Activated T-helper 9 cell treated with anti-CD3 and anti-CD28 coated beads, Interleukin-2, amount 50 U/mL, for 16 hours (primary cell): ENCODE data around the gene LSAMP.

ENCODE experiments used
- DNase-seq: peaks from one replicate; pipeline ENCODE4 v3.0.0-alpha.2; 2020; ENCODE audit warnings: low read depth

Gene LSAMP

GRCh38 chr3:115836944-115837343 is 608.3 kb downstream of the LSAMP start:
- DNase-seq = no peak

GRCh38 chr3:115835946-115836345 is 609.3 kb downstream of the LSAMP start:
- no peak for DNase-seq

- DNase-seq = no peak
Measured at GRCh38 chr3:115834068-115834467, 611.2 kb downstream of the LSAMP start.

DNA sequence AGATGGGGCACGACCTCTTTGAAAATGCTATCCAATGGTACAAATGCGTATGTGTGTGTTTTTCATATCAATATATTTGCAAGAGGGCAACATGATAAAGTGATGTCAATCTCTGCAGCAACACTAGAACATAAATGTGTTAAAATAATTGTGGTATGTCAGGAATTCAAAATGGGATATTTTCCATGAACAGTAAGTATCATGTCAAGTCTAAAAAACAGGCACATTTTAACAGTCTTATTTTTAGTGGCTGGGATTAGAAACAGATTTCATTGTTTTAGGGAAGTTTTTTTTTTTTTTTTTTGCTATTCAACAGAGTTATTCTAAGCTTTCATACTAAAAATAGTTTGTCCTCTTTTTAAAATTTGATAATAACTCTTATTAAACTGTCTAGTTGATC is 612.2 kb downstream of the LSAMP start:
- DNase-seq = no peak

DNA sequence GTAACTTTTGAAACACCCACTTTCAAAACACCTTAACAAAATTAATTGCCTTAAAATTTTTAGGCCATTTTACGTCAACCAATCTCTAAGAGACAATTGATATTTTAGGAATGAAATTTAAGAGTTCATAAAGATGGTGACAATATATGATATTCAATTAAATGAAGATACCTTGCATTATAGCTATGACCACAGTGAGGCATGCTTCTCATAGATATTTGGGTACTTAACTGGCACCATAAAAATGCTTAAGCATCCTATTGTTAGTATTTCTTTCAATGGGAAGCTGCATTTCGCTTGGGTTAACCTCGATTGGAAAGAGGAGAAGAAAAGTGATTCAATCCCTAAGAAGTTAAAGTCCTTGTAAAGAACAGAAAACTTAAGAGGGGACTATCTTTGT is 613.0 kb downstream of the LSAMP start:
- DNase-seq = no peak

- DNase-seq = no peak
Measured at GRCh38 chr3:115831864-115832263, 613.4 kb downstream of the LSAMP start.

GRCh38 chr3:115830764-115831395 is 614.4 kb downstream of the LSAMP start:
- DNase-seq = no peak

GRCh38 chr3:115828401-115828800 is 616.9 kb downstream of the LSAMP start:
- DNase-seq = no peak

- no peak for DNase-seq
Measured at GRCh38 chr3:115827495-115827894, 617.8 kb downstream of the LSAMP start.

GRCh38 chr3:115825046-115825445 is 620.2 kb downstream of the LSAMP start:
- no peak for DNase-seq

DNA sequence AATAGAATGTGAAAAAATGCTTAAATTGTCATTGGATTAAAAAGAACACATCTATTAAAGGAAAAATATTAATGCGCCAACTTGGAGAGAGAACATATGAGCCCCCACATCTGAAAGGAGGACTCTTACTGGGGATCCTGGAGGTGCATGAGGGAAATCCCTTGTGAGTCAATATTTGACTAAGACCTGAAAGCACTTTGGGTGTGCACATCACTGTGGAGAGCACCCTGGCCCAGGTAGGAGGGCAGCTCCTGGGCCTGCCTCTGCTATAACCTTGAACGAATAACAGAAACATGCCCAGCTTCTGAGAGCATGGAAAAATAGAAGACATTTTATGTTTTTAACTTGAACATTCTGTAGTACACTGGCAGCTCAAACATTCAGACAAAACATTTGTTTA is 622.2 kb downstream of the LSAMP start:
- no peak for DNase-seq

DNA sequence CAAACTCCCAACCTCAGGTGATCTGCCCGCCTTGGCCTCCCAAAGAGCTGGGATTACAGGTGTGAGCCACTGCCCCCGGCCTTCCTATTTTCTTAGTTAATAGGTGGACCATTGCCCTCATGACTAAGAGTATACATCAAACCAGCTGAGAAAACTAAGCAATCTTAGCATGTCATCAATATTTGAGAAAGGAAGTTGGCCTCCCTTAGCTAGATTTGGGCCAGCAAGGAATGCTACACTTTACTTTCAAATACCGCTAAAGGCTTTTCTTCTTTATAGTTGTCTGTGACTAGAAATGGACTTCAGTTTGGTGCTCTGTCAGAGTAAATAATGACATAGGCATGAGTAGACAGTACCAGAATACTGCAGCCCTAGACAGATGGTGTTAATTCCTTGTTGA is 622.7 kb downstream of the LSAMP start:
- DNase-seq = no peak

DNA sequence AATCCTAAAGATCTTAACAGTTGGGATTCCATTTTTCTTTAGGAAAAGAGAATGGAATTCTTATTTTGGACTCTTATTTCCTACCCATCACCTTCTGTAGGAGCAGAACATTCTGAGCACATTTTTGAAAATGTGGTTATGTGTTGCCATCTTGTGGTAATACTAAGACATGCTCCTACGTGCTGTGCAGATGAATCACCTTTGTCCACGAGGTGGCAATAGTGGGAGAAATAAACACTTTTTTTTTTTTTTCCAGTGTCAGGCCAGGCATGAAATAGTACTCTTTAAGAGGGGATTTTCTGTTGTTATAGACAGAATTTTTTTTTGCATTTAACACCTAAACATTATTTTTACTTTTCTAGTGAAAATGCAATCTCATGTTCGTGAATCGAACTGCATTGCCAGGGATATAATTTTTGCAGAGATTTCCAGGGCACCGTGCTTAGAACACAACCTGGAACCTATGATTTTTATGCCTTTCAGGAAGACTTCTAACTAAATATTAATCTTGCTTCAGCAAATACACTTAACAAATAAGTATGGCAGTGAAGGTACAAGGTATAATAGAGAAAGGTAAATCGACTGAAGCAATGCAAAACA is 625.4 kb downstream of the LSAMP start:
- peak; percentile 13 for DNase-seq

GRCh38 chr3:115814778-115815380 is 630.4 kb downstream of the LSAMP start:
- DNase-seq = peak; percentile 46

GRCh38 chr3:115814006-115814405 is 631.3 kb downstream of the LSAMP start:
- no peak for DNase-seq

DNA sequence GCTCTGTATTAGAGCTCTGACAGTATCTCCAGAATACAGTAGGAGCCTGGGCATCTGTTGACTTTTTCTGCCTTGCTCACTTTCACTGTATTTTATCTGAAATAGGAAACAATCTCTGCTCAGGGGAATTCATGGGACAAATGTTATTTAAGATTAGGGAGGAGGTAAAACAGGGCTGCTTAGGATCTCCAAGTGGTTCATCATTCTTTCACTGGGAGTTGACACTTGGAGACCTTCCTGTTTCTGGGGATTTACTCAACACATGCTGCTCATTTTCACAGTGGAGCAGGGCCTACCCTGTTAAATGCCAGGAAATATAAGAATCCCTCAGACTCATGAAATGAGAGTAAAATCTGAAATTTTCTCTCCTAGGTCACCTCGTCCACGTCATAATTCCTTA is 636.5 kb downstream of the LSAMP start:
- DNase-seq = no peak

DNA sequence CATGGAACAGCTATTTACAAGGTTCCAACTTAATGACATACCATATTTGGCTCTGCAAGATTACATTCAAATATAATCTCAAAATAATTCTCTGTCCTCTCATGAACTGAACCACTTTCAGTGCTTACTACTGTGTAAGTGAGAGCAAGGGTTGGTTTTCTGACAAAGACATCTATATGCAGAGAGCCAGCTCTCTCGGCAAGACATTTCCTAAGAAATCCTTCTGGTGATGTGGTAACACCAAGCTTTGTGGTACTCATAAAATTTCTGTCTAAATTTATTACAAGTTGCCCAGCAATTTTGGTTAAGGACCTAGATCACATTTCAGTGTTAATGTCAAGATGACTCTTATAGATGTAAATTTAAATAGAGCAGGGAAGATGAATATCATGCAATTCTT is 637.0 kb downstream of the LSAMP start:
- DNase-seq = no peak

GRCh38 chr3:115806501-115806900 is 638.8 kb downstream of the LSAMP start:
- DNase-seq = no peak

DNA sequence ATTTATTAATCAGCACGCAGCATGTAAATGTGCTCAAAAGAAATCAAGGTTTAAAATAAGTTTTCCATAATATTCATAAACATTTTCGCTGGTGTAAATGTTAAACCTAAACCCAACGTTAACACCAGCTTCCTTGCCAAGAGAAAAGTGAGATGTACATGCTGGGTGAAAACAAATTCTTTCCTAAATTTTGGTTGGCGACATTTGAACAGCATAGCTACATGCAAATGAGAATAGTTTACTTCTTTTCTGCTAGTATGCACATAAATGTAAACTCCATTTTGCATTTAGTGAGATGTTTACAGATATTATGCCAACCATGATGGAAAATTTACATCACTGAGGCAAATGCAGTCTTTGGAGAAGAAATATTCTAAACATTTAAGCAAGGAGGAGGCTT is 639.8 kb downstream of the LSAMP start:
- no peak for DNase-seq

- DNase-seq = no peak
Measured at GRCh38 chr3:115804713-115805119, 640.6 kb downstream of the LSAMP start.

DNA sequence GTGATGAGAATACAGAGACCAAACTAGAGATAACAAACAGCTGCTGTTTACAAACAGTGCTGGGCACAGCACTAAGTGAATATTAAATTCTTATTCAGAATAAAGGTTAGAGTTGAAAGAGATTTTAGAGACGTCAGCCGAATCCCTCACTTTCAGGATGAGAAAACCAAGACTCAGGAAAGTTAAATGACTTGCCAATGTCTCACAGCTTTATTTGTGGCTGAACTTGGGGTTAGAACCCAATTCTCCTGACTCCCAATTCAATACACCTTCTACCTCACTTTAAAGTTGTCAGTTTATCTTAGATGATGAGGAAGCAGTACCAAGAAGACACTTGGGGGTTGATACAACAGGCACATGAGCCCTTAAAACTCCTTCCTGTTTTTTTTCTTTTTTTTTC is 641.1 kb downstream of the LSAMP start:
- DNase-seq = no peak

- no peak for DNase-seq
Measured at GRCh38 chr3:115803661-115804060, 641.6 kb downstream of the LSAMP start.

- DNase-seq = no peak
Measured at GRCh38 chr3:115800489-115801075, 644.7 kb downstream of the LSAMP start.
